Measurements from ENCODE around the gene MIS12.

- TF ChIP-seq CTCF (IDR thresholded peaks at IDR 0.05; ENCODE audit: insufficient read depth, low read length, poor library complexity, severe bottlenecking) = no peak
- TF ChIP-seq EZH2phosphoT487 (conservative IDR thresholded peaks at IDR 0.05; ENCODE audit: low read length) = no peak
Observed at GRCh38 chr17:5492970-5493369, 6.6 kb downstream of the MIS12 start.

Measured in SU-DHL-6 (cell line).